GM20000 (cell line): ENCODE data around the gene EFNA3.
A peak's percentile ranks its signal among the peaks of the same experiment; 100 is the strongest.

Source experiments
- DNase-seq: peaks from one replicate; pipeline ENCODE4 v3.0.0; 2012; ENCODE audit warnings: low spot score
- TF ChIP-seq, protein P1 (sequence below): IDR thresholded peaks from 2 replicates; pipeline ENCODE4 v1.5.1; 2012; ENCODE audit warnings: mild to moderate bottlenecking, control low read depth; ENCODE audit errors: extremely low read depth, missing control alignments

The EFNA3 gene

GRCh38 chr1:155077758-155078445 is 735 bp upstream of the EFNA3 start:
- TF ChIP-seq, protein P1, sequence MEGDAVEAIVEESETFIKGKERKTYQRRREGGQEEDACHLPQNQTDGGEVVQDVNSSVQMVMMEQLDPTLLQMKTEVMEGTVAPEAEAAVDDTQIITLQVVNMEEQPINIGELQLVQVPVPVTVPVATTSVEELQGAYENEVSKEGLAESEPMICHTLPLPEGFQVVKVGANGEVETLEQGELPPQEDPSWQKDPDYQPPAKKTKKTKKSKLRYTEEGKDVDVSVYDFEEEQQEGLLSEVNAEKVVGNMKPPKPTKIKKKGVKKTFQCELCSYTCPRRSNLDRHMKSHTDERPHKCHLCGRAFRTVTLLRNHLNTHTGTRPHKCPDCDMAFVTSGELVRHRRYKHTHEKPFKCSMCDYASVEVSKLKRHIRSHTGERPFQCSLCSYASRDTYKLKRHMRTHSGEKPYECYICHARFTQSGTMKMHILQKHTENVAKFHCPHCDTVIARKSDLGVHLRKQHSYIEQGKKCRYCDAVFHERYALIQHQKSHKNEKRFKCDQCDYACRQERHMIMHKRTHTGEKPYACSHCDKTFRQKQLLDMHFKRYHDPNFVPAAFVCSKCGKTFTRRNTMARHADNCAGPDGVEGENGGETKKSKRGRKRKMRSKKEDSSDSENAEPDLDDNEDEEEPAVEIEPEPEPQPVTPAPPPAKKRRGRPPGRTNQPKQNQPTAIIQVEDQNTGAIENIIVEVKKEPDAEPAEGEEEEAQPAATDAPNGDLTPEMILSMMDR = no peak
- DNase-seq = no peak

DNA sequence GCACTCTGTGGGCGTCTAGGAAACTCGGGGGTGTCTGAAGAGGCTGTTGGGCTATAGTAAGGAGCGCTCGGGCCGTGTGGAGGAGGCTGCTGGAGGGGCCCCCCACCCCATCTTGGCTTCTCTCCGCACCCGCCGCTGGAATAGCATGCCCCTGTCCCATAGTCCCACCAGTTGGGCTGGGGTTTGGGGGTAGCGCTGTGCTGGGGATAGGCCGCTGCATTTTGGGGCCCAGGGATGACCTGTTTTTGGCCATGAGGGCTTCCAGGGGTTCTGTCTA is 511 bp downstream of the EFNA3 start:
- TF ChIP-seq, protein P1 = no peak
- no peak for DNase-seq

DNA sequence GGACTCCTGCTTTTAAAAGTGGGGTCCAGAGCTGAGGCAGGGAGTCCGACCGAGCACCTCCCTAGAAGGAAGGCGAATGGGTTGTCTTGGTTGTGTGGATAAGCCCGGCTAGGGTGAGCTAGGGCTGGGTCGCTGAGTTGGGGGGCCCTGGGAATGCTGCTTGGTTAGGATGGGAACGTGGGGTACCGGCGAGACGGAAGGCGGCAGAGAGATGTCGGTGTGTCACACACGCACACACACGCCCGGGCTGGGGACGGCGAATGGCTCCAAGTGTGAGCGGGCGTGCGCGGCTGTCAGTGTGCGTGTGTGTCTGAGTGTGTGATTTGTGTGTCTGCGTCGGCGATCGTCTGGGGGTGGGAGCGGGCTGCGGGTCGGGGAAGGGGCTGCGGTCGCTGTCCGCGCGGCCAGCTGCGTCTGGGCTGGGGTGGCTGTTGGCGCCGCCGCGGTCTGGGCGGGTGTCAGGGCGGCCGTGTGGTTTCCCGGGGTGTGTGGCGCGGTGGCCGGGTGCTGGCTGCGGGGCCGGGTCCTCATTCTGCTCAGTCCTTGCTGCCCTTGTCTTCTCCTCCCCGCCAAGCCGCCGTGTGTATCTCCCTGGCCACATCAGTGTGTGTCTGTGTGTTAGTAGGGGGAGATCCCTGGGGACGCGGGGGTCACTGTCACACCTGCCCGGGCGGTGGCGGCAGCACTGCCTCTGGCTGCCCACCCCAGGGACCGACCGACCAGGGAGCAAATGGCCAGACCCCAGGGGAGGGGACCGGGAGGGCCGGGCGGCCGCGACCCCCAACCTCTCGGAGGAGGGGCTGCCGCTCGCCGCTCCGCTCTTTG is 1.1 kb downstream of the EFNA3 start:
- peak; percentile 53 for DNase-seq
- TF ChIP-seq, protein P1 = no peak

DNA sequence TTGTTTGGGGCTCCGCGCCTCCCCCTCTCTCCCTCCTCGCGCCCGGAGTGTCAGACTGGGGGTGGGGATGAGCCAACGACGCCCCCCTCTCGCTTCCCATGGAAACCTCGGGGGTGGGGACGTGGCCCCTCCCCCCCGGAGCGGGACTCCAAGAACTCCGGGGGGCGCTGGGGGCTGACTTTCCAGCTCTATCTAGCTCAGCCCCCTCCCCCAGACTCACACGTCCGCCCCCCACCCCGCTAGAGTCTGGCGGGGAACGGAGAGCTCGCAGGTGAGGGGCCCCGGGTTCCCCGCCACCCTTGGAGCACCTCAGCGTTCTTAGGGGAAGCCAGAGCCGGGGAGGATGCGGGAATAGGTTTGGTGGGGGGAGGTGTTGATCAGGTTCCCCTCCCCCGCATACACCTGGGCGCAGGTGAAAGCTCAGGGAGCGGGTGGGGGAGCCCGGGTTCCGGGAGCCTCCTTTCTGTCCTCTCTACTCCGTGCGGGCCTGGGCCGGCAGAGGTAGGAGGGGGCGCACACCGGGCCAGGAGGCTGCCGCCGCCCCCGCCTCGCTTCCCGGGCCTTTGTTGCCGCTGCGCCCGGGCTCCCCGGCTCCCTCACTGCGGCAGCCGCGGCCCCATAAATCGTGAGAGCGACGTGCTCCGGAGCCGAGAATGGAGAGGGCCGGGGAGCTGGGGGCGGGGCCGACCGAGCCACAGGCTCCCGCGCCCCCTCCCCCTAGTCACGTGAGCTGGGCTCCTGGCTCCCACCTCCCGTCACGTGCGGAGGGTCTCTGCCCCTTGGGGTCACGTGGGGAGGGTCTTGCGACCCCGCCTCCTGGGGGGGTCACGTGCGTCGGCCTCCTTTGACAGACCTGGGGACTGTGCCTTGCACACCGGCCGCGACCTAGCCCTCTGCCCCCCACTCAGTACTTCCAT is 1.9 kb downstream of the EFNA3 start:
- TF ChIP-seq, protein P1 = no peak
- peak; percentile 62 for DNase-seq

DNA sequence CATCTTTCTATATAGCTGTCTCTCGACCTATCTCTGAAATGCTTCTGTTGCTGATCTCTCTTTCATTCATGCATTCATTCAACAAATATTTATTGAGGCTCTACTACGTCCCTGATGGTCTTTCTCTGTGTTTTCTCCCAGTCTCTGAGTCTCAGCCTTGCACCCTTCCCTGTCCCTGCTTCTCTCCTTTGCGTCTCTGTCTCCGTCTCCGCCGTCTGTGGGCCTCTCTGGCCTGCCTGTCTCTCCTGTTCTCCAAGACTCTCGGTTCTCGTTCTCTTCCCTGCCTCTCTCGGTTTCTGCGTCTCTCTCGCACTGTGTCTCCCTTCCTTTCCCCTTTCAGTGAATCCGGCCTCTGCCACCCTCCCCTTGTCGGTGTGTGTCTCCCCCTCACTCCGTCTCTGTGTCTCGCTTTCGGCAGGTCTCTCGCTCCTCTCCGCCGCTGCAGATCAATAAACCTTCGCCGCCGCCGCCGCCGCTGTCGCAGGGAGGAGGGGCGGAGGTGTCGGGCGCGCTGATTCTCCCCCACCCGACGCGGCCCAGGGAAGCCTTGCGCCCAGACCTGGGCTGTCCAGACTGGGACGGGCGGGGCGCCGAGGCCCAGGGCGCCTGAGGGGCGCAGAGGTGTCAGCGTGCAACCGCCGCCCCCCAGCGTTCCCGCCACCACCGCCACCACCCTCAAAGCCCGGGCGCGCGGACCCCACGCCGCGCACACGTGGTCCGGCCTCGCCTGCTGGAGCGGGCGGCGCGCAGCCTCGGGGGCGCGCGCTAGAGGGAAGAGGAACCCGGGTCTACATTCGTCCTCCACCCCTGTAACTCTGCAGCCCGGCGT is 3.0 kb downstream of the EFNA3 start:
- no peak for DNase-seq
- TF ChIP-seq, protein P1 = no peak

- DNase-seq = no peak
- TF ChIP-seq, protein P1 = no peak
These were observed 3.8 kb downstream of the EFNA3 start for GRCh38 chr1:155082301-155083051.
